ENCODE data around the gene RBFA. TPM values are rescaled to one million over a fixed set of nuclear protein-coding genes. Genes with fewer than 3 reads are reported as not detected.
"Not testable (repeated sequence)": the region's sequence is repeated elsewhere in the genome, so short reads cannot be mapped to it uniquely, and the experiment has no call there.

Gene RBFA
- total RNA-seq, 1 donor, result 22.5 TPM

DNA sequence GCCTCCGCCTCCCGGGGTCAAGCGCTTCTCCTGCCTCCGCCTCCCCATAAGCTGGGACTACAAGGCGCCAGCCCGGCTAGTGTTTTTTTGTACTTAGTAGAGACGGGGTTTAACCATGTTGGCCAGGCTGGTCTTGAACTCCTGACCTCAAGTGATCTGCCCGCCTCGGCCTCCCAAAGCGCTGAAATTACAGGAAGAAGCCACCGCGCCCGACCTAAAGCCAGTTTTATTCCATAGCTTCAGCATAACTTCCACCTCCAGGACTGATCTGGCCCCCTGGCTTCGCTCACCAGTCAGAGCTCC, 45.1 kb upstream of the RBFA start:
- TF ChIP-seq, protein P1, sequence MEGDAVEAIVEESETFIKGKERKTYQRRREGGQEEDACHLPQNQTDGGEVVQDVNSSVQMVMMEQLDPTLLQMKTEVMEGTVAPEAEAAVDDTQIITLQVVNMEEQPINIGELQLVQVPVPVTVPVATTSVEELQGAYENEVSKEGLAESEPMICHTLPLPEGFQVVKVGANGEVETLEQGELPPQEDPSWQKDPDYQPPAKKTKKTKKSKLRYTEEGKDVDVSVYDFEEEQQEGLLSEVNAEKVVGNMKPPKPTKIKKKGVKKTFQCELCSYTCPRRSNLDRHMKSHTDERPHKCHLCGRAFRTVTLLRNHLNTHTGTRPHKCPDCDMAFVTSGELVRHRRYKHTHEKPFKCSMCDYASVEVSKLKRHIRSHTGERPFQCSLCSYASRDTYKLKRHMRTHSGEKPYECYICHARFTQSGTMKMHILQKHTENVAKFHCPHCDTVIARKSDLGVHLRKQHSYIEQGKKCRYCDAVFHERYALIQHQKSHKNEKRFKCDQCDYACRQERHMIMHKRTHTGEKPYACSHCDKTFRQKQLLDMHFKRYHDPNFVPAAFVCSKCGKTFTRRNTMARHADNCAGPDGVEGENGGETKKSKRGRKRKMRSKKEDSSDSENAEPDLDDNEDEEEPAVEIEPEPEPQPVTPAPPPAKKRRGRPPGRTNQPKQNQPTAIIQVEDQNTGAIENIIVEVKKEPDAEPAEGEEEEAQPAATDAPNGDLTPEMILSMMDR (IDR thresholded peaks at IDR 0.05; ENCODE audit: insufficient read depth, low read depth, low read length), result no peak
- peak overlapping the region; percentile 94 for H3K4me3 ChIP-seq (ENCODE audit: low read depth, low read length)
- no peak for DNase-seq (ENCODE audit: low read depth)

DNA sequence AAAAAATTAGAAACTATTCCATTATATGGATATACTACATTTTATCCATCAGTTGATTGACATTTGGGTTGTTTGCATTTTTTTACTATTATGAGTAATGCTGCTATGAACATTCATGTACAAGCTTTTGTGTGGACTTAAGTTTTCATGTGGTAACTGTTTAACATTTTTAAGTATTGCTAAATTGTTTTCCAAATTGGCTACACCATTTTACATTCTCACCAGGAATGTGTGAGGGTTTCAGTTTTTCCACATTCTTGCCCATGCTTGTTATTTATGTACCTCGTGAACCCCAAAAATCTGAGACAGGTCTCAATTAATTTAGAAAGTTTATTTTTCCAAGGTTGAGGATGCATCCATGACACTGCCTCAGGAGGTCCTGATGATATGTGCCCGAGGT, 42.7 kb upstream of the RBFA start:
- H3K4me3 ChIP-seq (ENCODE audit: low read depth, low read length), result no peak overlapping the region
- TF ChIP-seq, protein P1 (IDR thresholded peaks at IDR 0.05; ENCODE audit: insufficient read depth, low read depth, low read length), result no peak
- DNase-seq (ENCODE audit: low read depth), result no peak

DNA sequence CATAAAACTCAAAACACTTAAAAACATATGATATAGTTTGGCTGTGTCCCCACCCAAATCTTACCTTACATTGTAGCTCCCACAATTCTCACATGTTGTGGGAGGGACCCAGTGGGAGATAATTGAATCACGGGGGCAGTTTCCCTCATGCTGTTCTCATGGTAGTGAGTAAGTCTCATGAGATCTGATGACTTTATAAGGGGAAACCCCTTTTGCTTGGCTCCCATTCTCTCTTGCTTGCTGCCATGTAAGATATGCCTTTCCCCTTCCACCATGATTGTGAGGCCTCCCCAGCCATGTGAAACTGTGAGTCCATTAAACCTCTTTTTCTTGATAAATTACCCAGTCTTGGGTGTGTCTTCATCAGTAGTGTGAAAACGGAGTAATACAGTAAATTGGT, 34.5 kb upstream of the RBFA start:
- not testable (repeated sequence) for DNase-seq (ENCODE audit: low read depth); H3K4me3 ChIP-seq (ENCODE audit: low read depth, low read length)

DNA sequence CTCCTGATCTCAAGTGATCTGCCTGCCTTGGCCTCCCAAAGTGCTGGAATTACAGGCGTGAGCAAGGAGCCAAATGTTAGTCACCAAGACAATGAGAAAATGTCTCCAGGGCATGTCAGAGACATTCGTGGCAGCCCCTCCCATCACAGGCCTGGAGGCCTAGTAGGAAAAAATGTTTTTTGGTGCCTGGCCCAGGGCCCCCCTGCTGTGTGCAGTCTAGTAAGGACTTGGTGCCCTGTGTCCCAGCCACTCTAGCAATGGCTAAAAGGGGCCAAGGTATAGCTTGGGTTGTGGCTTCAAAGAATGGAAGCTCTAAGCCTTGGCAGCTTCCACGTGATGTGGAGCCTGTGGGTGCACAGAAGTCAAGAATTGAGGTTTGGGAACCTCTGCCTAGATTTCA, 33.4 kb upstream of the RBFA start:
- TF ChIP-seq, protein P1 (IDR thresholded peaks at IDR 0.05; ENCODE audit: insufficient read depth, low read depth, low read length), result no peak
- H3K4me3 ChIP-seq (ENCODE audit: low read depth, low read length), result no peak overlapping the region
- DNase-seq (ENCODE audit: low read depth), result no peak

DNA sequence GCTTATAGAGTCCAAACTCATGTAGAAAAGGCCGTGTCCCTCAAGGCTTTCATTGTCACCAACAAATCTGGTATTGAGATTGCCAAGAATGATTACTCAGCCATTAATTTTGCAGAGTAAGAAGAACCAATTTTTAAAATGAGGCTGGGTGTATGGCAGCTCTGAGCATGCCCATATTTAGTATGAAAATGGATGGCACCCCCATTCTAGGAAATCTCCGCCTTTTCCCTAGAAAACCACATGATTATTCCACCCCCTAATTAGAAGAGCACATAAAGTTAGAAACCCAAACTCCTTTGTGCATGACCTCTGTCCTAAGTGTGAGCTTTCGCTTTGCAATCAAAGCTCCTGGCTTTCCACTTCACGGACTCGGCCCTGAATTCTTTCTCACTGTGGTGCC, 31.8 kb upstream of the RBFA start:
- H3K4me3 ChIP-seq (ENCODE audit: low read depth, low read length), result no peak overlapping the region
- DNase-seq (ENCODE audit: low read depth), result no peak
- TF ChIP-seq, protein P1 (IDR thresholded peaks at IDR 0.05; ENCODE audit: insufficient read depth, low read depth, low read length), result no peak

DNA sequence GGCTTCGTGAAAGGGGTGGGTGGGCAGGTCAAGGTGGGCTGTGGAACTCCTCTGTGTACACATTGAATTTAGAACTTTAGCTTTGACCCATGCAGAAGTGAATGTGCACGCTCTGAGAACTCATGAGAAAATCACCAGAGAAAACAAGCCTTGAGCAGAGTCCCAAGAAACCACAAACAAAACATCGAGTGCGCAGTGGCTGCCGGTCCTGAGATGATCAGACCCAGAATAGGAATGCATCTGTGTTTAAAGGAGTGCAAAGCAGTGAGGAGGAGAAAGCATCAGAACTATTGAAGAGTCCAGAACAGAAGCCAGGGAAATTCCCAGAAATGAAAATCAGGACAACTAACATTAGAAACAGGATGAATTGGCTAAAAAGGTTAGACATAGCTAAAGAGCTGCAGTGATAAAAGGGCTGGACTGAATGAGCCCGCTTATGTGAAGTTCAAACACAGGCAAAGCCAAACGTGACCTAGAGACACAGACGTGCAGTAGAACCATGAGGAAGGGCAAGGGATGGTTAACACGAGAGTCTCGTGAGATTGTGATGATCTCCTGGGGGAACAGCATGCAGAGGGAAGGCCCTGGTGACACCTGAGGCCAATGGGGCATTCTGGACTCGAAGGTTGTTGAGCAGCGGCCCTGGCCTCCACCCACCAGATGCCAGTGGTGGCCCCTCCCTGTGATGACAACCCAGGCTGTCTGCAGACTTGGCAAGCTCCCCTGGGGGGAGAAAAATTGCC, 29.5 kb upstream of the RBFA start:
- TF ChIP-seq, protein P1 (IDR thresholded peaks at IDR 0.05; ENCODE audit: insufficient read depth, low read depth, low read length), result no peak
- no peak overlapping the region for H3K4me3 ChIP-seq (ENCODE audit: low read depth, low read length)
- no peak for DNase-seq (ENCODE audit: low read depth)

DNA sequence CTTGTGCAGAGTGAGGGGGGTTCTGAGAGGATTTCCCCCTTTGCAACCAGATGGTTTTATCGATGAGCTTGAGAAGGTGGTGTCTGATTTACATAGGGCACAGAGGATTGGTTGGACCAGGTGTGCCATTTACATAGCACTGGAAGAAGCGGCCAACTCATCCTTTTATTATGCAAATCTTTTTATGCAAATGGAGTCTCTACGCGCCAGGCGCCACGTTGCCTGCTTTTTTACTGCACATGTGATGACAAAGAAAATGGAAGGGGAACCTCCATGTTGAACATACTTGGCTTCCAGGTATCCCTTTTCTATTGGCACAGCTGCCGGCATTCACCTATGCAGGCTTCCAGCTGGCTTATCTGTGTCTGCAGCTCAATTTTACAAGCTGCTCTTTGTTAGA, 27.5 kb upstream of the RBFA start:
- DNase-seq (ENCODE audit: low read depth), result no peak
- H3K4me3 ChIP-seq (ENCODE audit: low read depth, low read length), result no peak overlapping the region
- TF ChIP-seq, protein P1 (IDR thresholded peaks at IDR 0.05; ENCODE audit: insufficient read depth, low read depth, low read length), result no peak
